Measurements from ENCODE around the gene TEK. TPM values are rescaled to one million over a fixed set of nuclear protein-coding genes. Genes with fewer than 3 reads are reported as not detected.

TEK gene
- total and polyA plus RNA-seq, 10 of the 15 experiments (the other 5 are each of a cell fraction or from before 2014, with no cell fraction given): not detected

- Histone ChIP-seq H3K9ac (ENCODE audit: control insufficient read depth, insufficient read depth, low read length) (no peak overlapping the region), H3K4me2 (ENCODE audit: control insufficient read depth, insufficient read depth) (no peak overlapping the region), H3K27ac (ENCODE audit: control insufficient read depth, insufficient read depth) (no peak overlapping the region), H3K4me3 (no peak overlapping the region), H3K79me2 (ENCODE audit: control insufficient read depth, insufficient read depth, low read length) (no peaks in the 10 kb centered on the region), H3K27me3 (replicated peaks in 1 of 2; ENCODE audit: control insufficient read depth in 2 of 2, insufficient read depth in 2 of 2, low read length in 1 of 2) (no peaks in the 10 kb centered on the region), H3K4me1 (ENCODE audit: control insufficient read depth, insufficient read depth, low read length) (no peaks in the 10 kb centered on the region), H3K9me3 (replicated peaks; ENCODE audit: control insufficient read depth, insufficient read depth, low read length) (no peaks in the 10 kb centered on the region), H3K36me3 (ENCODE audit: control insufficient read depth in 2 of 2, insufficient read depth in 2 of 2, low read length in 1 of 2) (no peaks in the 10 kb centered on the region), H2AFZ (ENCODE audit: control insufficient read depth, low read depth, low read length) (no peak overlapping the region), H4K20me1 (ENCODE audit: control insufficient read depth, insufficient read depth) (no peaks in the 10 kb centered on the region)
- WGBS (ENCODE audit: insufficient coverage, insufficient replicate concordance, low lambda C conversion rate, missing lambda C conversion rate): 12% methylated on average over 4 of the region's 4 CpGs
- RAD21 ChIA-PET (ENCODE audit: unreplicated experiment): no interaction called here
- ATAC-seq (no peak), DNase-seq (ENCODE audit: low read depth, low spot score) (no peak), FAIRE-seq (no peak)
- SMC1A ChIA-PET (ENCODE audit: uncharacterized antibody, unreplicated experiment): interaction anchor here (0.6 kb wide), 1 partner anchor 680 kb away, joined by 3 read pairs; no protein-coding TSS in a partner anchor
- intact Hi-C loops (cut with micrococcal nuclease; ENCODE audit: unreplicated experiment): no loop called here
- POLR2A ChIA-PET: no interaction called here
- CTCF ChIA-PET: no interaction called here
- in situ Hi-C loops (cut with MboI): no loop called here
- TF ChIP-seq GABPA (IDR thresholded peaks at IDR 0.05; ENCODE audit: low read depth): no peak
- TF ChIP-seq NKRF (conservative IDR thresholded peaks at IDR 0.05): no peak
- TF ChIP-seq ATF7 (IDR thresholded peaks at IDR 0.05; ENCODE audit: low read depth): no peak
- TF ChIP-seq, protein P1, sequence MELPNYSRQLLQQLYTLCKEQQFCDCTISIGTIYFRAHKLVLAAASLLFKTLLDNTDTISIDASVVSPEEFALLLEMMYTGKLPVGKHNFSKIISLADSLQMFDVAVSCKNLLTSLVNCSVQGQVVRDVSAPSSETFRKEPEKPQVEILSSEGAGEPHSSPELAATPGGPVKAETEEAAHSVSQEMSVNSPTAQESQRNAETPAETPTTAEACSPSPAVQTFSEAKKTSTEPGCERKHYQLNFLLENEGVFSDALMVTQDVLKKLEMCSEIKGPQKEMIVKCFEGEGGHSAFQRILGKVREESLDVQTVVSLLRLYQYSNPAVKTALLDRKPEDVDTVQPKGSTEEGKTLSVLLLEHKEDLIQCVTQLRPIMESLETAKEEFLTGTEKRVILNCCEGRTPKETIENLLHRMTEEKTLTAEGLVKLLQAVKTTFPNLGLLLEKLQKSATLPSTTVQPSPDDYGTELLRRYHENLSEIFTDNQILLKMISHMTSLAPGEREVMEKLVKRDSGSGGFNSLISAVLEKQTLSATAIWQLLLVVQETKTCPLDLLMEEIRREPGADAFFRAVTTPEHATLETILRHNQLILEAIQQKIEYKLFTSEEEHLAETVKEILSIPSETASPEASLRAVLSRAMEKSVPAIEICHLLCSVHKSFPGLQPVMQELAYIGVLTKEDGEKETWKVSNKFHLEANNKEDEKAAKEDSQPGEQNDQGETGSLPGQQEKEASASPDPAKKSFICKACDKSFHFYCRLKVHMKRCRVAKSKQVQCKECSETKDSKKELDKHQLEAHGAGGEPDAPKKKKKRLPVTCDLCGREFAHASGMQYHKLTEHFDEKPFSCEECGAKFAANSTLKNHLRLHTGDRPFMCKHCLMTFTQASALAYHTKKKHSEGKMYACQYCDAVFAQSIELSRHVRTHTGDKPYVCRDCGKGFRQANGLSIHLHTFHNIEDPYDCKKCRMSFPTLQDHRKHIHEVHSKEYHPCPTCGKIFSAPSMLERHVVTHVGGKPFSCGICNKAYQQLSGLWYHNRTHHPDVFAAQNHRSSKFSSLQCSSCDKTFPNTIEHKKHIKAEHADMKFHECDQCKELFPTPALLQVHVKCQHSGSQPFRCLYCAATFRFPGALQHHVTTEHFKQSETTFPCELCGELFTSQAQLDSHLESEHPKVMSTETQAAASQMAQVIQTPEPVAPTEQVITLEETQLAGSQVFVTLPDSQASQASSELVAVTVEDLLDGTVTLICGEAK (IDR thresholded peaks at IDR 0.05; ENCODE audit: borderline replicate concordance): no peak
- TF ChIP-seq, protein P2, sequence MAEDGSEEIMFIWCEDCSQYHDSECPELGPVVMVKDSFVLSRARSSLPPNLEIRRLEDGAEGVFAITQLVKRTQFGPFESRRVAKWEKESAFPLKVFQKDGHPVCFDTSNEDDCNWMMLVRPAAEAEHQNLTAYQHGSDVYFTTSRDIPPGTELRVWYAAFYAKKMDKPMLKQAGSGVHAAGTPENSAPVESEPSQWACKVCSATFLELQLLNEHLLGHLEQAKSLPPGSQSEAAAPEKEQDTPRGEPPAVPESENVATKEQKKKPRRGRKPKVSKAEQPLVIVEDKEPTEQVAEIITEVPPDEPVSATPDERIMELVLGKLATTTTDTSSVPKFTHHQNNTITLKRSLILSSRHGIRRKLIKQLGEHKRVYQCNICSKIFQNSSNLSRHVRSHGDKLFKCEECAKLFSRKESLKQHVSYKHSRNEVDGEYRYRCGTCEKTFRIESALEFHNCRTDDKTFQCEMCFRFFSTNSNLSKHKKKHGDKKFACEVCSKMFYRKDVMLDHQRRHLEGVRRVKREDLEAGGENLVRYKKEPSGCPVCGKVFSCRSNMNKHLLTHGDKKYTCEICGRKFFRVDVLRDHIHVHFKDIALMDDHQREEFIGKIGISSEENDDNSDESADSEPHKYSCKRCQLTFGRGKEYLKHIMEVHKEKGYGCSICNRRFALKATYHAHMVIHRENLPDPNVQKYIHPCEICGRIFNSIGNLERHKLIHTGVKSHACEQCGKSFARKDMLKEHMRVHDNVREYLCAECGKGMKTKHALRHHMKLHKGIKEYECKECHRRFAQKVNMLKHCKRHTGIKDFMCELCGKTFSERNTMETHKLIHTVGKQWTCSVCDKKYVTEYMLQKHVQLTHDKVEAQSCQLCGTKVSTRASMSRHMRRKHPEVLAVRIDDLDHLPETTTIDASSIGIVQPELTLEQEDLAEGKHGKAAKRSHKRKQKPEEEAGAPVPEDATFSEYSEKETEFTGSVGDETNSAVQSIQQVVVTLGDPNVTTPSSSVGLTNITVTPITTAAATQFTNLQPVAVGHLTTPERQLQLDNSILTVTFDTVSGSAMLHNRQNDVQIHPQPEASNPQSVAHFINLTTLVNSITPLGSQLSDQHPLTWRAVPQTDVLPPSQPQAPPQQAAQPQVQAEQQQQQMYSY (CRISPR knock-in tag; IDR thresholded peaks at IDR 0.05): no peak
- no peak for TF ChIP-seq EZH2 (IDR thresholded peaks at IDR 0.05; ENCODE audit: borderline replicate concordance, control insufficient read depth, low read depth, low read length)
- TF ChIP-seq E2F8 (IDR thresholded peaks at IDR 0.05; ENCODE audit: low read depth, partially characterized antibody): no peak
- no TSS peak for BruUV-seq (replicated peaks)
These were observed 72.4 kb downstream of the TEK start for GRCh38 chr9:27181381-27181780.

All from GM12878 (cell line).